ENCODE results near the gene DBF4B.

Gene DBF4B

DNA sequence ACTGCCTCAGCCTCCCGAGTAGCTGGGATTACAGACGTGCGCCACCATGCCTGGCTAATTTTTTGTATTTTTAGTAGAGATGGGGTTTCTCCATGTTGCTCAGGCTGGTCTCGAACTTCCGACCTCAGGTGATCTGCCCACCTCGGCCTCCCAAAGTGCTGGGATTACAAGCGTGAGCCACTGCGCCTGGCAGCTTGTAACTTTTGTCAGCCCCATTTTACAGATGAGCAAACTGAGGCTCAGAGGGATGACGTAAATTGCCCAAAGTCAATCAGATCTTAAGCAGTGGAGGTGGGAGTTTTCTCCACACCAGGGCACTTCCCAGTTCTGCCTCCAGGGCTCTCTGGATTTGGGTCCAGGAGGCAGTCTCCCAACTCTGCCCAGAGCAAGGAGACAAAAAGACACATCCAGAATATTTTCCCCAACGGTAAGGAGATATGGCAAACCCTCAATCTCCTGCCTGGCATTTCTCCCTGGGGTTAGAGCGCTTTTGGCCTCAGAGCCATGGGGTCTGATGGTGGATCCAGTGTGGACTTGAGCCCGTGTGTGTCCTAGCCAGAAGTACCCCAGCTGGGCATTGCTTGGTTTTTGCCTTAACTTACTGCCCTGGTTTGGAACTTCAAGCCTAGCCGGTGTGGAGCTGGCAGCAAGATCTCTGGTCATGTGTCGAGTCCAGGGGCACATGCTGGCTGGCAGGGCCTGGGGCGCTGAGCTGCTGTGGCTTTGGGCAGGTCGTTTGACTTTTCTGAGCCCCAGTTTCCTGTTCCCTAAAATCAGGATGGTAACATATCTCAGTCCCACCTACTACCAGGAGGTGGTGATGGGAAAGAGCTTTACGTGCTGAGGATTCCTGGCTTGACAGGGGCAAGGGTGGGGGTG lies 53.7 kb downstream of the DBF4B start:
- H2AFZ ChIP-seq (ENCODE audit: low read depth, low read length), result no peak overlapping the region
- H3K27me3 ChIP-seq (ENCODE audit: insufficient read depth, low read length, poor library complexity), result peaks cover 22% of the 10 kb centered on the region
- H3K4me3 ChIP-seq (ENCODE audit: low read depth in 1 of 2, low read length in 2 of 2), result no peak overlapping the region
- H3K79me2 ChIP-seq (ENCODE audit: insufficient read depth, low read length), result no peaks in the 10 kb centered on the region
- no peak overlapping the region for H3K27ac ChIP-seq (ENCODE audit: low read length)
- no peak overlapping the region for H3K4me2 ChIP-seq (ENCODE audit: insufficient read depth, low read length)
- H4K20me1 ChIP-seq (ENCODE audit: insufficient read depth, low read length), result peaks cover 8% of the 10 kb centered on the region; the same call in 1 of the 2 replicates
- H3K9ac ChIP-seq (ENCODE audit: low read depth, low read length), result no peak overlapping the region
- TF ChIP-seq, protein P1, sequence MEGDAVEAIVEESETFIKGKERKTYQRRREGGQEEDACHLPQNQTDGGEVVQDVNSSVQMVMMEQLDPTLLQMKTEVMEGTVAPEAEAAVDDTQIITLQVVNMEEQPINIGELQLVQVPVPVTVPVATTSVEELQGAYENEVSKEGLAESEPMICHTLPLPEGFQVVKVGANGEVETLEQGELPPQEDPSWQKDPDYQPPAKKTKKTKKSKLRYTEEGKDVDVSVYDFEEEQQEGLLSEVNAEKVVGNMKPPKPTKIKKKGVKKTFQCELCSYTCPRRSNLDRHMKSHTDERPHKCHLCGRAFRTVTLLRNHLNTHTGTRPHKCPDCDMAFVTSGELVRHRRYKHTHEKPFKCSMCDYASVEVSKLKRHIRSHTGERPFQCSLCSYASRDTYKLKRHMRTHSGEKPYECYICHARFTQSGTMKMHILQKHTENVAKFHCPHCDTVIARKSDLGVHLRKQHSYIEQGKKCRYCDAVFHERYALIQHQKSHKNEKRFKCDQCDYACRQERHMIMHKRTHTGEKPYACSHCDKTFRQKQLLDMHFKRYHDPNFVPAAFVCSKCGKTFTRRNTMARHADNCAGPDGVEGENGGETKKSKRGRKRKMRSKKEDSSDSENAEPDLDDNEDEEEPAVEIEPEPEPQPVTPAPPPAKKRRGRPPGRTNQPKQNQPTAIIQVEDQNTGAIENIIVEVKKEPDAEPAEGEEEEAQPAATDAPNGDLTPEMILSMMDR (IDR thresholded peaks at IDR 0.05; ENCODE audit: borderline replicate concordance, extremely low read depth, low read length, poor library complexity, severe bottlenecking), result no peak
- no peak for TF ChIP-seq EZH2 (IDR thresholded peaks at IDR 0.05; ENCODE audit: borderline replicate concordance, low read depth, low read length, severe bottlenecking)
- H3K4me1 ChIP-seq (ENCODE audit: insufficient read depth, low read length), result no peaks in the 10 kb centered on the region
- no peaks in the 10 kb centered on the region for H3K36me3 ChIP-seq (ENCODE audit: insufficient read depth, low read length)
- H3K9me3 ChIP-seq (ENCODE audit: insufficient read depth, low read length, severe bottlenecking), result no peaks in the 10 kb centered on the region
- DNase-seq (no peak), ATAC-seq (ENCODE audit: insufficient read depth, low read depth) (no peak)

DNA sequence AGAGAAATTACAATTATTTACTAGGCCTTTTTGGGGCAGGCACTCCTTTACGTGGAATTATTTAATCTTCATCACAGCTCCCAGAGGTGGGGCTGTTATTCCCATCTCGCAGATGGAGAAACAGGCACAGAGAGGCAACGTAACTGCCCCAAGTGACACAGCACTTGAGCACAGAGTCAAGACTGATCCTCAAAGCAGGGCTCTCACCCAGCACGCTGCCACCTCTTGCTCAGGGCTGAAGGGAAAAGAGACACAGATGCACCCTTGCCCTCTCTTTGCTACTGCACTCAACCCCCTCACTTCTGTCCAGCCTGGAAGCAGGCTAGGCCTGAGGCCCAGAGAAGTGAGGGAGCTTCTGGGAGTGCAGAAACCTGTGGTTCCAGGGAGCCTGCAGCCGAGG lies 54.7 kb downstream of the DBF4B start:
- DNase-seq (no peak), ATAC-seq (ENCODE audit: insufficient read depth, low read depth) (no peak)
- no peak overlapping the region for H3K27ac ChIP-seq (ENCODE audit: low read length)

DNA sequence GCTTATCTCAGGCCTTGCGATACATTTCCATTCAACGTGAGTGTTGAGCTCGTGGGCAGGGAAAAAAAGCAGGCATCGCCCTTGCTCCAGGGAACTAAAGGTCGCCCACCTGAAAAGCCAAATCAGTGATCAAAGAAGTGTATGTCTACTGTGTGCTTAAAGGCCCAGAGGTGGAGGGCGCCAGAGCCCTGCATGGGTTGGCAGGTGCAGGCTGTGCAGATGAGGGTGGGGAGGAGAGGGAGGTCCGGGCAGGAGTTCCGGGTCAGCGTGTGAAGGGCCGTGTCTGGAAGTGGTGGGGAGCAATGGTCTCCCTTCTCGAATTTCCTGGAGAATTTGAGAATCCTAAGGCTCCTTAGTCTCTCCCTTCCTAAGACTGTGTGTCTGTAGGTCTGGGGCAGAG lies 57.5 kb downstream of the DBF4B start:
- Histone ChIP-seq H3K36me3 (ENCODE audit: insufficient read depth, low read length) (no peaks in the 10 kb centered on the region), H3K4me2 (ENCODE audit: insufficient read depth, low read length) (no peak overlapping the region), H3K79me2 (ENCODE audit: insufficient read depth, low read length) (no peaks in the 10 kb centered on the region), H2AFZ (ENCODE audit: low read depth, low read length) (no peak overlapping the region), H3K4me1 (ENCODE audit: insufficient read depth, low read length) (no peaks in the 10 kb centered on the region), H4K20me1 (ENCODE audit: insufficient read depth, low read length) (peaks cover 3% of the 10 kb centered on the region; the same call in 1 of the 2 replicates), H3K9me3 (ENCODE audit: insufficient read depth, low read length, severe bottlenecking) (no peaks in the 10 kb centered on the region), H3K27me3 (ENCODE audit: insufficient read depth, low read length, poor library complexity) (no peaks in the 10 kb centered on the region), H3K27ac (ENCODE audit: low read length) (no peak overlapping the region), H3K4me3 (ENCODE audit: low read depth in 1 of 2, low read length in 2 of 2) (no peak overlapping the region), H3K9ac (ENCODE audit: low read depth, low read length) (no peak overlapping the region)
- ATAC-seq (ENCODE audit: insufficient read depth, low read depth) (no peak), DNase-seq (no peak)
- TF ChIP-seq, protein P1 (IDR thresholded peaks at IDR 0.05; ENCODE audit: borderline replicate concordance, extremely low read depth, low read length, poor library complexity, severe bottlenecking), result no peak
- no peak for TF ChIP-seq EZH2 (IDR thresholded peaks at IDR 0.05; ENCODE audit: borderline replicate concordance, low read depth, low read length, severe bottlenecking)

More for the DNA sequence above, 54.7 kb downstream of the DBF4B start:
- no peaks in the 10 kb centered on the region for H3K4me1 ChIP-seq (ENCODE audit: insufficient read depth, low read length)
- no peaks in the 10 kb centered on the region for H3K9me3 ChIP-seq (ENCODE audit: insufficient read depth, low read length, severe bottlenecking)
- no peak overlapping the region for H2AFZ ChIP-seq (ENCODE audit: low read depth, low read length)
- no peaks in the 10 kb centered on the region for H3K36me3 ChIP-seq (ENCODE audit: insufficient read depth, low read length)
- no peaks in the 10 kb centered on the region for H3K79me2 ChIP-seq (ENCODE audit: insufficient read depth, low read length)
- no peak overlapping the region for H3K4me3 ChIP-seq (ENCODE audit: low read depth in 1 of 2, low read length in 2 of 2)
- no peak overlapping the region for H3K4me2 ChIP-seq (ENCODE audit: insufficient read depth, low read length)
- H3K9ac ChIP-seq (ENCODE audit: low read depth, low read length), result no peak overlapping the region
- peaks cover 3% of the 10 kb centered on the region; the same call in 1 of the 2 replicates for H4K20me1 ChIP-seq (ENCODE audit: insufficient read depth, low read length)
- peaks cover 13% of the 10 kb centered on the region for H3K27me3 ChIP-seq (ENCODE audit: insufficient read depth, low read length, poor library complexity)
- no peak for TF ChIP-seq EZH2 (IDR thresholded peaks at IDR 0.05; ENCODE audit: borderline replicate concordance, low read depth, low read length, severe bottlenecking)
- TF ChIP-seq, protein P1 (IDR thresholded peaks at IDR 0.05; ENCODE audit: borderline replicate concordance, extremely low read depth, low read length, poor library complexity, severe bottlenecking), result no peak

Measured in DND-41 (cell line).